Transverse colon (tissue), 4 donors: ENCODE results near the gene TBX10. TPM values are rescaled to one million over a fixed set of nuclear protein-coding genes. Genes with fewer than 3 reads are reported as not detected.
"Not testable (repeated sequence)": the region's sequence is repeated elsewhere in the genome, so short reads cannot be mapped to it uniquely, and the experiment has no call there.

ENCODE experiments used
- DNase-seq: peaks from one replicate; pipeline ENCODE4 v3.0.0-alpha.2; 2019
- H3K27ac ChIP-seq, 4 donors: fragments of 200-600 bp; sonication (generic); 2 replicates each; pipeline ENCODE4 v1.5.1; 2016 to 2018; ENCODE audit warnings: inconsistent platforms in 4 of 4
- H3K27me3 ChIP-seq: fragments of 200-600 bp; sonication (generic); 2 replicates; pipeline ENCODE4 v1.5.1; 2017; ENCODE audit warnings: inconsistent platforms
- H3K36me3 ChIP-seq, 4 donors: fragments of 200-600 bp; sonication (generic); 2 replicates each; pipeline ENCODE4 v1.5.1; 2017 to 2019; ENCODE audit warnings: inconsistent platforms in 4 of 4
- H3K4me1 ChIP-seq, 4 donors: fragments of 200-600 bp; sonication (generic); 2 replicates each; pipeline ENCODE4 v1.5.1; 2017 to 2020; ENCODE audit warnings: inconsistent platforms in 4 of 4
- H3K4me3 ChIP-seq, 4 donors: fragments of 200-600 bp; sonication (generic); 1 replicate in 1 of 4; 2 replicates in 3 of 4; pipeline versions ENCODE4 v1.5.1 to v1.6.1; 2017 to 2019; ENCODE audit warnings: inconsistent platforms in 4 of 4
- H3K9me3 ChIP-seq, 2 donors: fragments of 200-600 bp; sonication (generic); 2 replicates each; pipeline ENCODE4 v1.5.1; 2017 to 2019; ENCODE audit warnings: inconsistent platforms in 2 of 2
- EP300 ChIP-seq: sonication (generic); formaldehyde crosslinking; IDR thresholded peaks from one replicate; pipeline ENCODE4 v1.6.1; 2017; ENCODE audit warnings: antibody characterized with exemption, low read depth
- POLR2A ChIP-seq: fragments of 450-650 bp; IDR thresholded peaks from one replicate; pipeline ENCODE4 v1.6.1; 2016; ENCODE audit warnings: antibody characterized with exemption, mild to moderate bottlenecking, moderate library complexity
- POLR2AphosphoS5 ChIP-seq, 3 donors: sonication (generic); formaldehyde crosslinking; IDR thresholded peaks; one replicate each; pipeline ENCODE4 v1.6.1; 2016; ENCODE audit warnings: antibody characterized with exemption in 3 of 3
- WGBS, 2 donors: methylation state at CpG; one replicate each; pipeline ENCODE4 v1.1.5; 2018; ENCODE audit warnings: low coverage in 1 of 2; 5-methylcytosine and 5-hydroxymethylcytosine counted together
- in situ Hi-C, 4 donors: fragments of 200-750 bp; cut with MboI; loops; one replicate each; pipeline versions ENCODE4 v1.15.0 to v1.15.1; 2017; ENCODE audit warnings: low sequenced_read_pairs in 3 of 4, low pct_ligation_motif_present in 1 of 4, low pct_unique_long_range_greater_than_20kb in 1 of 4
- intact Hi-C: fragments of 100-400 bp; cut with DNase I; formaldehyde crosslinking; loops from one replicate; pipeline ENCODE4 v1.15.1; 2023; ENCODE audit warnings: low total_unique reads
- total RNA-seq, 4 donors: library from RNA; depleted of rRNA; stranded (reverse); fragments of >200 nt; gene quantifications; one replicate each; pipeline ENCODE4 v1.1.0, GENCODE V29; 2016
- TF ChIP-seq, protein P1 (sequence below), 5 experiments: fragments of 200-600 bp in 3 of 5; fragments of 450-650 bp in 2 of 5; sonication (generic) in 3 of 5; IDR thresholded peaks; 1 replicate in 2 of 5; 2 replicates in 3 of 5; pipeline ENCODE4 v1.5.1; 2016 to 2017; ENCODE audit warnings: antibody characterized with exemption in 5 of 5, inconsistent platforms in 3 of 5, mild to moderate bottlenecking in 2 of 5, moderate library complexity in 1 of 5

TBX10 gene
- total RNA-seq, 4 donors from 2014 or later, result 1.3 to 16.5 (median 15.0) TPM; not detected in 1

DNA sequence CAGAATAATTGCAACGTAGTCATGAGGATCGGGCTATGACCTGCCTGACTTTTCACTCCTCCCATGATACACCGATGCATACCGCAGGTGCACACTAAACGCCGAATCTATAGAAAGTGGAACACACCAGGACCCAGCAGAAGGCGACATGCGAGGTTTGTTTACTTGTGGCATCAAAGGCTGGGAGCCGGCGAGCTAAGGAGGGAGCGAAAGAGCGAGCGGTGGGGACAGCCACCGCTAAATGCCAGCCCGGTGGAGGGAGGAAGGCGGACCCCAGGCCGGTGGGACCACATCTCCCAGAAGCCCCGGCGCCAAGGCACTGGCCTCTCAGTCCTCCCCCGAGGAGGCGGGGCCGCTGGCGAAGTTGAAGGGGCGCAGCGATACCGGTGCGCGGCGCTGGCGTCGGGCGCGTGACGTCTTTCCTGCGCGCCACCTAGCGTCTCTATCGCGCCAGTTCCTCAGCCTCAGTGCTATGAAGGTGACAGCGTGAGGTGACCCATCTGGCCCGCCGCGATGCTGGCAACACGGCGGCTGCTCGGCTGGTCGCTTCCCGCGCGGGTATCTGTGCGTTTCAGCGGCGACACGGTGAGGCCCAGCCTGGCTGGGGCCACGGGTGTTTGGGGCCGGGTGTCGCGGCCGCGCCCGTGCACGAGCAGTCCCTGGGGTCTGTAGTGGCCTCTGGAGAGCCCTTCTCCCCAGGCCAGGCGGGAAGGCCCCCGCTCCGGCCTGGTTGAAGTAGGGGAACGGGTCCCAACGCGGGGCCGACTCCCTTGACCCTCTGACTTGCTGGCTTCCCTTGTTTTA is 32.9 kb downstream of the TBX10 start, which contains the start of gene NDUFV1:
Gene NDUFV1, plus strand, starts transcription at position 445 of the 804 bp plus-strand sequence. Its CDS starts 69 bp downstream, at position 514.
- H3K9me3 ChIP-seq, result no peaks in the 10 kb centered on the region
- peak within 1 kb of the TSS; percentile 85 to 93 (median 90) for H3K27ac ChIP-seq
- 0% methylated on average over 6 to 67 of the region's 69 CpGs for WGBS, 2 donors
- H3K36me3 ChIP-seq, result peaks cover 0 to 3% (median 0%) of the 10 kb centered on the region in 4 donors
- peak; percentile 98 for DNase-seq
- intact Hi-C loops, result no loop called here
- peak; percentile 92 to 96 (median 95) for TF ChIP-seq POLR2AphosphoS5 (IDR thresholded peaks at IDR 0.05)
- peak; percentile 90 for TF ChIP-seq POLR2A
- TF ChIP-seq EP300, result no peak
- TF ChIP-seq, protein P1, sequence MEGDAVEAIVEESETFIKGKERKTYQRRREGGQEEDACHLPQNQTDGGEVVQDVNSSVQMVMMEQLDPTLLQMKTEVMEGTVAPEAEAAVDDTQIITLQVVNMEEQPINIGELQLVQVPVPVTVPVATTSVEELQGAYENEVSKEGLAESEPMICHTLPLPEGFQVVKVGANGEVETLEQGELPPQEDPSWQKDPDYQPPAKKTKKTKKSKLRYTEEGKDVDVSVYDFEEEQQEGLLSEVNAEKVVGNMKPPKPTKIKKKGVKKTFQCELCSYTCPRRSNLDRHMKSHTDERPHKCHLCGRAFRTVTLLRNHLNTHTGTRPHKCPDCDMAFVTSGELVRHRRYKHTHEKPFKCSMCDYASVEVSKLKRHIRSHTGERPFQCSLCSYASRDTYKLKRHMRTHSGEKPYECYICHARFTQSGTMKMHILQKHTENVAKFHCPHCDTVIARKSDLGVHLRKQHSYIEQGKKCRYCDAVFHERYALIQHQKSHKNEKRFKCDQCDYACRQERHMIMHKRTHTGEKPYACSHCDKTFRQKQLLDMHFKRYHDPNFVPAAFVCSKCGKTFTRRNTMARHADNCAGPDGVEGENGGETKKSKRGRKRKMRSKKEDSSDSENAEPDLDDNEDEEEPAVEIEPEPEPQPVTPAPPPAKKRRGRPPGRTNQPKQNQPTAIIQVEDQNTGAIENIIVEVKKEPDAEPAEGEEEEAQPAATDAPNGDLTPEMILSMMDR (IDR thresholded peaks at IDR 0.05), result peak; percentile 56 to 93 (median 81)
- peaks cover 7 to 20% (median 17%) of the 10 kb centered on the region in 4 donors for H3K4me1 ChIP-seq
- no peaks in the 10 kb centered on the region for H3K27me3 ChIP-seq
- in situ Hi-C loops, result no loop called here
- peak within 1 kb of the TSS; percentile 81 to 99 (median 94) for H3K4me3 ChIP-seq

DNA sequence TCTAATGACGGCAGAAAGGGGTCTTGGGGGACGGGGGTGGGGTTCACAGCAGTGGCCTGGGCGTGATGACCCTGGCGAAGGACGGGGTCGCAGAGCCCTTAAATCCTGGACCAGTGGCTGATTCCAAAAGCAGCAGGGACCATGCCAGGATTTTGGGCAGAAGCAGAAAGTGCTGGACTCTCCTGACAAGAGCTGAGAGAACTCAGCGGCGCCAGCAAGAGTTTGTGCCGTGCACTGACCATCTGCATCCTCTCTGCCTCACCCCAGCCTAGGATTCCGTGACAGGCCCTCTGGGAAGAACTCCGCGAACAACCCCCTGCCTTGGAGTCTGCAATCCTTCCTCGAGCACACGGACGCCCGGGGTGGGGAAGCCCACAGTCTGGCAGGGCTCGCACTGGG is 33.5 kb downstream of the TBX10 start:
- 36 to 68% methylated on average over 5 to 17 of the region's 17 CpGs for WGBS, 2 donors
- Histone ChIP-seq H3K36me3 (peaks cover 0 to 3% (median 0%) of the 10 kb centered on the region in 4 donors), H3K9me3 (no peaks in the 10 kb centered on the region), H3K27ac (peak overlapping the region; percentile 85 to 93 (median 90)), H3K4me3 (peak overlapping the region in 3 of 4 donors; percentile 81 to 99 (median 97)), H3K4me1 (peaks cover 7 to 20% (median 17%) of the 10 kb centered on the region in 4 donors), H3K27me3 (no peaks in the 10 kb centered on the region)
- TF ChIP-seq, protein P1 (IDR thresholded peaks at IDR 0.05), result no peak
- TF ChIP-seq EP300 (no peak), POLR2A (no peak), POLR2AphosphoS5 (IDR thresholded peaks at IDR 0.05) (no peak)
- in situ Hi-C loops (no loop called here), intact Hi-C loops (no loop called here)
- no peak for DNase-seq

GRCh38 chr11:67605231-67606011 is 34.1 kb downstream of the TBX10 start:
- DNase-seq, result no peak
- in situ Hi-C loops, result no loop called here
- H3K27ac ChIP-seq, result peak overlapping the region in 1 of 4 donors; percentile 91
- peaks cover 0 to under 1% (median 0%) of the 10 kb centered on the region in 4 donors for H3K36me3 ChIP-seq
- 72 to 78% methylated on average over 8 to 11 of the region's 11 CpGs for WGBS, 2 donors
- no peak for TF ChIP-seq EP300
- TF ChIP-seq POLR2A, result no peak
- peaks cover 7 to 20% (median 17%) of the 10 kb centered on the region in 4 donors for H3K4me1 ChIP-seq
- no peak overlapping the region for H3K4me3 ChIP-seq
- intact Hi-C loops, result no loop called here
- no peaks in the 10 kb centered on the region for H3K9me3 ChIP-seq
- no peaks in the 10 kb centered on the region for H3K27me3 ChIP-seq

DNA sequence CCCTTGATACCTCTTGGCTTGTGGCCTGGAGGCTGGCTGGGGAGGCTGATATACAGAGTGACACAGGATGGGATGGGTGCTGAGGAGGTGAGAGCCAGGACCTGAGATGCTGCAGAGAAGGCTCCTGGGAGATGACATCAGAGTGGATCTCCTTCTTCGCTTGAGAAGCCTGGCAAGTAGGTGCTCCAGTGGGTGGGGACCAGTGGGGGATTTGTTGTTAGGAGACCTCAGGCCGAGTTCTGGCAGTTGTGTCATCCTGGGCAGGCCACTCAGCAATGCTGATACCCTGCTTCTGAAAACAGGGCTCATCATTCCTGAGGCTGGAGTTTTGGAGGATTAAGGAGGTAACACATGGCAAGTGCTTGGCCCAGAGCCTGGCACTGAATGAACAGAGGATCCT is 34.7 kb downstream of the TBX10 start:
- 71% methylated on average over 2 of the region's 2 CpGs; no CpG with 5 or more reads in 1 of the 2 donors for WGBS, 2 donors
- H3K4me1 ChIP-seq, result peaks cover 7 to 20% (median 17%) of the 10 kb centered on the region in 4 donors
- H3K27me3 ChIP-seq, result no peaks in the 10 kb centered on the region
- H3K4me3 ChIP-seq, result no peak overlapping the region
- H3K36me3 ChIP-seq, result no peaks in the 10 kb centered on the region
- in situ Hi-C loops, result no loop called here
- TF ChIP-seq, protein P1 (IDR thresholded peaks at IDR 0.05), result no peak
- TF ChIP-seq POLR2A (no peak), EP300 (no peak), POLR2AphosphoS5 (IDR thresholded peaks at IDR 0.05) (no peak)
- no peaks in the 10 kb centered on the region for H3K9me3 ChIP-seq
- no peak for DNase-seq
- intact Hi-C loops, result no loop called here
- H3K27ac ChIP-seq, result no peak overlapping the region

DNA sequence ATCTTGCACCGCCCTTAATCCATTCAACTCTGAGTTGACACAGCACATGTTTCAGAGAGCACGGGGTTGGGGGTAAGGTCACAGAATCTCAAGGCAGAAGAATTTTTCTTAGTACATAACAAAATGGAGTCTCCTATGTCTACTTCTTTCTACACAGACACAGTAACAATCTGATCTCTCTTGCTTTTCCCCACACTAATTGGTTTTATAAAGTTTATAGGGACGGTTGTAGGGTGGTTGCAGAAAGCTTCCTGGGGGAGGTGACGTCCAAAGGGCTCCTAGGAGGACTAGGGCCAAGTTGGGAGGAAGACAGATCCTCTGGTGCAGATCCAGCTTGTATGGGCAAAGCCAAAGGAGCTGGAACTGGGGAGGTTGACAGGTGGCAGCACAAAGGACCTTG is 35.4 kb downstream of the TBX10 start:
- H3K4me3 ChIP-seq, H3K36me3 ChIP-seq, H3K27me3 ChIP-seq, H3K9me3 ChIP-seq, intact Hi-C loops, H3K27ac ChIP-seq, in situ Hi-C loops, DNase-seq: not testable (repeated sequence)
- 63 to 68% methylated on average over 2 of the region's 4 CpGs for WGBS, 2 donors
- H3K4me1 ChIP-seq, result peaks cover 7 to 20% (median 17%) of the 10 kb centered on the region in 4 donors
